HG03097 (cell line): ENCODE measurements around the gene TMEM255A.

Source experiments
- ATAC-seq: cut with Tn5 transposase; IDR thresholded peaks from one replicate; pipeline ENCODE4 v1.9.1; 2021; ENCODE audit not compliant: unreplicated experiment, low FRiP score

Gene TMEM255A

GRCh38 chrX:120308959-120309872 is 2.0 kb downstream of the TMEM255A start:
- peak; percentile 83 for ATAC-seq

- no peak for ATAC-seq
These were observed 2.7 kb downstream of the TMEM255A start for GRCh38 chrX:120308558-120308957.

GRCh38 chrX:120306630-120307029 is 4.6 kb downstream of the TMEM255A start:
- ATAC-seq, result no peak

GRCh38 chrX:120305531-120306141 is 5.6 kb downstream of the TMEM255A start:
- ATAC-seq, result no peak

GRCh38 chrX:120304256-120304655 is 7.0 kb downstream of the TMEM255A start:
- ATAC-seq, result no peak

GRCh38 chrX:120302434-120302833 is 8.8 kb downstream of the TMEM255A start:
- ATAC-seq, result peak; percentile 94

GRCh38 chrX:120301960-120302359 is 9.3 kb downstream of the TMEM255A start:
- ATAC-seq, result peak; percentile 7

- ATAC-seq, result no peak
These were observed 9.8 kb downstream of the TMEM255A start for GRCh38 chrX:120301497-120301896.

- ATAC-seq, result no peak
These were observed 11.3 kb downstream of the TMEM255A start for GRCh38 chrX:120299928-120300327.

GRCh38 chrX:120297923-120298322 is 13.3 kb downstream of the TMEM255A start:
- no peak for ATAC-seq

- ATAC-seq, result no peak
These were observed 16.6 kb downstream of the TMEM255A start for GRCh38 chrX:120294651-120295050.

GRCh38 chrX:120293015-120293414 is 18.2 kb downstream of the TMEM255A start:
- ATAC-seq, result no peak

GRCh38 chrX:120291211-120291610 is 20.1 kb downstream of the TMEM255A start:
- ATAC-seq, result no peak

GRCh38 chrX:120290107-120290506 is 21.2 kb downstream of the TMEM255A start:
- no peak for ATAC-seq

GRCh38 chrX:120287513-120288112 is 23.6 kb downstream of the TMEM255A start:
- ATAC-seq, result peak; percentile 68

- peak; percentile 38 for ATAC-seq
These were observed 24.3 kb downstream of the TMEM255A start for GRCh38 chrX:120286733-120287512.

- ATAC-seq, result no peak
These were observed 28.6 kb downstream of the TMEM255A start for GRCh38 chrX:120282697-120283096.

GRCh38 chrX:120281761-120282160 is 29.5 kb downstream of the TMEM255A start:
- ATAC-seq, result no peak

GRCh38 chrX:120281021-120281624 is 30.1 kb downstream of the TMEM255A start:
- ATAC-seq, result no peak

- no peak for ATAC-seq
These were observed 36.3 kb downstream of the TMEM255A start for GRCh38 chrX:120274958-120275357.
